ENCODE measurements around the gene LUZP1.

The LUZP1 gene

DNA sequence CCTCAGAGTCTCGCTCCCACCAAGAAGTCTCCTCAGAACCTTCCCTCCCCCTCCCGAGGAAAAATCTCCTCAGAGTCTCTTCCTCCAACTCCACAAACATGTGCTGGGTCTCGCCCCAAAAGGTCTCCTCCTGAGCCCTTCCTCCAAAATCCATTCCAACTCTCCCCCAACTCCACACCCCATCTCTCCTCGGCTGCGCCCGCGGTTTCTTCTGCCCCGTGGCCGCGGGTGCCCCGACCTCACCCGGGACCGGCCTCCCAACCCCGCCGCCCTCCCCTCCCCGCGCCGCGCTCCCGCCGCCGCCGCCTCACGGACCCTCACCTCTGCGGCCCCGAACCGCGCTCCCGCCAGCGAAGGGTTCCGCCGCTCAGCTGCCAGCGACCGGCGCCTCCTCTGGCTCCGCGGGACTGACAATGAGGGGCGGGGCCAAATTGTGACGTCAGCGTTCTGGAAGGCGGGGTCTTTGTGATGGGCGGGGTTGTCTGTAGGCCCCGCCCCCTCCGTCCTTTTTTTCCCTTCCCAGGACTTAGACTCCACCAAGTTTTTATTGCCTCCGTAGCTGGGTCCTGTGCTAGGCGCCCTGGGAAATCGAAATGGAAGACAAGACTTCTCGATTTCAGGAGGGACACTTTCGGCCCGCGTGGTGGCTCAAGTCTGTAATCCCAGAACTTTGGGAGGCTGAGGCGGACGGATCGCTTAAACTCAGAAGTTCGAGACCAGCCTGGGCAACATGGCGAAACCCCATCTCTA is at the start of gene LUZP1:
Gene LUZP1, minus strand, starts transcription at position 412 of the 750 bp plus-strand sequence.
- DNase-seq (ENCODE audit: low read depth), result peak; percentile 88
- TF ChIP-seq, protein P1, sequence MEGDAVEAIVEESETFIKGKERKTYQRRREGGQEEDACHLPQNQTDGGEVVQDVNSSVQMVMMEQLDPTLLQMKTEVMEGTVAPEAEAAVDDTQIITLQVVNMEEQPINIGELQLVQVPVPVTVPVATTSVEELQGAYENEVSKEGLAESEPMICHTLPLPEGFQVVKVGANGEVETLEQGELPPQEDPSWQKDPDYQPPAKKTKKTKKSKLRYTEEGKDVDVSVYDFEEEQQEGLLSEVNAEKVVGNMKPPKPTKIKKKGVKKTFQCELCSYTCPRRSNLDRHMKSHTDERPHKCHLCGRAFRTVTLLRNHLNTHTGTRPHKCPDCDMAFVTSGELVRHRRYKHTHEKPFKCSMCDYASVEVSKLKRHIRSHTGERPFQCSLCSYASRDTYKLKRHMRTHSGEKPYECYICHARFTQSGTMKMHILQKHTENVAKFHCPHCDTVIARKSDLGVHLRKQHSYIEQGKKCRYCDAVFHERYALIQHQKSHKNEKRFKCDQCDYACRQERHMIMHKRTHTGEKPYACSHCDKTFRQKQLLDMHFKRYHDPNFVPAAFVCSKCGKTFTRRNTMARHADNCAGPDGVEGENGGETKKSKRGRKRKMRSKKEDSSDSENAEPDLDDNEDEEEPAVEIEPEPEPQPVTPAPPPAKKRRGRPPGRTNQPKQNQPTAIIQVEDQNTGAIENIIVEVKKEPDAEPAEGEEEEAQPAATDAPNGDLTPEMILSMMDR (IDR thresholded peaks at IDR 0.05; ENCODE audit: insufficient read depth, low read depth, low read length, missing control alignments), result no peak
- H3K4me3 ChIP-seq (ENCODE audit: low read depth, low read length), result peak within 1 kb of the TSS; percentile 98

DNA sequence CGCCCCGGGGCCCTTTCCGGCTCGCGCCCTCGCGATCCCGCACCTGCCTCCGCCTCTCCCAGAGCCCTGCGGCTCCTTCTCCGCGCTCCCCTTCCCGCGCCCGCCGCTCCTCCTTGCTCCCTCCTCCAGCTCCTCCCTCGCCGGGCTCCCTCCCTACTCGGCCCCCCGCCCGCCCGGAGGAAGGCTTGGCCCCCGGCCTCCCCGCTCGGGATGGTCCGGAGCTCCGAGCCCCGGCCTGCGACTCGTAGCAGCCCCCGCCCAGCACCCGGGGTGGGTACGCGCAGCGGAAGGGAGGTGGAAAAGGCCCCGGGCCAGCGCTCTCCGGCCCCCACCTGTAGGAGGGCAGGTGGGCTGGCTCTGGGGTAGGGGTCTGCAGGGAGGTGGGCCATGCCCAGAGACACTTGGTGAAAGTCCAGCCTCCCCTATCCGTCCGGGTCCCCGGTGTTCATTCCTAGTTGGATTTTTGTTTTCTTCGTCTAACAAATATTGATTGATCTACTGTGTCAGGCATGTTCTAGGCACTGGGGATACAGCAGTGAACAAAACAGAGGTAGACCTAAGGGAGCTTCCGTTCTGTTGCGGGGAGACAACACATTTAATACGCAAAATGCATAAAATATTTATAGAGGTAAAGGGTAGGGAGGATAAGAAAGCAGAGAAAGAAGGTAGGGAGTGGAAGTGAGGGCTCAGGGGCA is 48.9 kb upstream of the LUZP1 start, which contains the start of gene HTR1D:
Gene HTR1D, minus strand, starts transcription at position 82 of the 695 bp plus-strand sequence. CDS start 23,283 bp downstream, outside the sequence.
- TF ChIP-seq, protein P1 (IDR thresholded peaks at IDR 0.05; ENCODE audit: insufficient read depth, low read depth, low read length, missing control alignments), result no peak
- peak within 1 kb of the TSS; percentile 27; the same call in 1 of the 2 replicates for H3K4me3 ChIP-seq (ENCODE audit: low read depth, low read length)
- no peak for DNase-seq (ENCODE audit: low read depth)

DNA sequence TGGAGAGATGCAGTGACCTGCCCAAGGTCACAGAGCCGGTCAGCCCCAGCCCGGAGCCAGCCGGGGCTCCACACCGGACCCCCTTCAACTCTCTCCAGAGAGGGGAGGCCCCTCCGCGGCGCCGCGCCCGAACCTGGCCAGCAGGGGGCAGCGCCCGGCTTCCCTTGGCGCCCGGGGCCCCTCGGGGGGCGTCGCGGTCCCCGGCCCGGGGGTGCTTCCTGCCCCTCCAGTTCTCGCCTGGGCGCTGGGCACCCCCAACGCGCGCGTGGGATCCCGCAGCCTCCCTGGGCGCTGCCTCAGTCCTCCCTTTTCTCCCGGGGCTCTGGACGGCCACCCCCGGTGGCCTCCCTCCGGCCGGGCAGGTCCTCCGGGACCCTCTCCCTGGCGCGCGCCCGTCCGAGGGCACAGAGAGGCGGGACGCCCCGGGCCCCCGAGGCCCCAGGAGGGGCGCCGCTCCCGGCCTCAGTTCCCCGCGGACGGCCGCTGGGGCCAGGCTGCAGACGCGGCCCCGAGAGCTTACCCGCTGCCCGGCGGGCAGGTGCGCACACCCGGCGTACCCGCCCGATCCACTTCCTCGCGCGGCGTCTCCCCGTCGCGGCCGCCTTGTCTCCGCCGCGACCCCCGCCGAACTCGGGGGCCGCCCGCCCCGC is 48.2 kb upstream of the LUZP1 start:
- DNase-seq (ENCODE audit: low read depth), result no peak
- TF ChIP-seq, protein P1 (IDR thresholded peaks at IDR 0.05; ENCODE audit: insufficient read depth, low read depth, low read length, missing control alignments), result peak; percentile 61
- H3K4me3 ChIP-seq (ENCODE audit: low read depth, low read length), result peak overlapping the region; percentile 27; the same call in 1 of the 2 replicates

DNA sequence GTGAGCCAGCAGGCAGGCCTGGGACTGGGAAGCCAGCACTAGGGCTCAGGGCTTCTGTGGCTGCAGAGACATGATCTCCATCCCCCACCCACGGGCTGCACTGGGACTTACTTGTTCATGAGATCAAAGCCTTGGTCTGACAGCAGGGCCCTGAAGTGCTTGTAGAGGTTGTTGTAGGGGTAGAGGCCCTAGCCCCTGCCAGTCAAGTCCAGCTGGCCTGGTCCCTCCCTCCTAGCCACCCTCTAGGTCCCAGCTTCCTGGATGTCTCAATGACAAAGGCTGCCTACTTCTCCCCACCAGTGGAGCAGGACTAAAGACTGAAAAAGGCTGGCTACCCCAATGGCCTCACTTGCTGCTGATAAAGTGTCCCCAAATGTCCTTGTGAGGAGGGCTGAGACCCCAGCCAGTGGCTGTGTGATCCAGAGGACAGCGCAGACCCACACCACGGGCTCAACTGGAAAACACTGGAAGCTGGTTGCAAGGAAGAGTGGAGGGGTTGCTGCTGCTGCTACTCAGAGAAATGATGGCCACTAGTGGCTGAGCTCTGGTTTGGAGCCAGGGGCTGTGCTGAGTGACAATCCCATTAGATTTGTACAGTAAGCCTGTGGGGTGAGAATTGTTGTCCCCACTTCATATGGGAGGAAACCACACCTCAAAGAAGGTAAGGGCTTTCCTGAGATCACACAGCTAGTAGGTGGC is 47.2 kb upstream of the LUZP1 start:
- TF ChIP-seq, protein P1 (IDR thresholded peaks at IDR 0.05; ENCODE audit: insufficient read depth, low read depth, low read length, missing control alignments), result no peak
- H3K4me3 ChIP-seq (ENCODE audit: low read depth, low read length), result no peak overlapping the region
- DNase-seq (ENCODE audit: low read depth), result no peak

DNA sequence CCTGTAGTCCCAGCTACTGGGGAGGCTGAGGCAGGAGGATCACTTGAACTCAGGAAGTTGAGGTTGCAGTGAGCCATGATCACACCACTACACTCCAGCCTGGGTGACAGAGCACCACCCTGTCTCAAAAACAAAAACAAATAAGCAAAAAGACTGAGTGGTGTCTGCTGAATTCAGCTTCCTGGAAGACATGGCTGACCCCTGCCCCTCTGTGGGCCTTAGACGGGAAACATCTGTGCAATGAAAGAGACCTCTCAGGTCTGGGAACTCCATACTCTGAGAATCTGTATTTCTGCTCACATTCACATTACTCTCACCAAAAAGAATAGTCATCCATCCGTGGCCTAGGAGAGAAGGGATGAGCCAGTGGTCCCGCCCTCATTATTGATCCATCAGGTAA is 46.6 kb upstream of the LUZP1 start:
- TF ChIP-seq, protein P1 (IDR thresholded peaks at IDR 0.05; ENCODE audit: insufficient read depth, low read depth, low read length, missing control alignments), result no peak
- no peak for DNase-seq (ENCODE audit: low read depth)
- H3K4me3 ChIP-seq (ENCODE audit: low read depth, low read length), result no peak overlapping the region

DNA sequence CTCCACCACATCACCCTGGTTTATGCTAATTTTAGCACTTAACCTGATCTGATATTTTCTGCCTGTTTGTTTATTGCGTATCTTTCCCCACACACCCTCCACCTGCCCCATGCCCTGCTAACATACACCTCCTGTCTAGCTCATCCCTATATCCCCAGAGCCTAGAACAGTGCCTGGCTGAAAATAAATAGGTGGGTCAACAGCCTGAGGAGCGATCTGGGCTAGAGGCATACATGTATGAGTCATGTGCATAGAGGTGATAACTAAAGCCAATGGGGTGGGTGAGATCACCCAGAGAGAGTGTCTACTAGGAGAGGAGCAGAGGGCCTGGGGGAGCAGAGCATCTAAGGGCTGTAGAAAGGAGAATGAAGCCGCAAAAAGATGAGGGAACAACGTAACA is 46.0 kb upstream of the LUZP1 start:
- DNase-seq (ENCODE audit: low read depth), result no peak
- TF ChIP-seq, protein P1 (IDR thresholded peaks at IDR 0.05; ENCODE audit: insufficient read depth, low read depth, low read length, missing control alignments), result no peak

More for the DNA sequence above, 46.0 kb upstream of the LUZP1 start:
- H3K4me3 ChIP-seq (ENCODE audit: low read depth, low read length), result no peak overlapping the region
